Measurements from ENCODE around the gene HS6ST3.

The HS6ST3 gene

DNA sequence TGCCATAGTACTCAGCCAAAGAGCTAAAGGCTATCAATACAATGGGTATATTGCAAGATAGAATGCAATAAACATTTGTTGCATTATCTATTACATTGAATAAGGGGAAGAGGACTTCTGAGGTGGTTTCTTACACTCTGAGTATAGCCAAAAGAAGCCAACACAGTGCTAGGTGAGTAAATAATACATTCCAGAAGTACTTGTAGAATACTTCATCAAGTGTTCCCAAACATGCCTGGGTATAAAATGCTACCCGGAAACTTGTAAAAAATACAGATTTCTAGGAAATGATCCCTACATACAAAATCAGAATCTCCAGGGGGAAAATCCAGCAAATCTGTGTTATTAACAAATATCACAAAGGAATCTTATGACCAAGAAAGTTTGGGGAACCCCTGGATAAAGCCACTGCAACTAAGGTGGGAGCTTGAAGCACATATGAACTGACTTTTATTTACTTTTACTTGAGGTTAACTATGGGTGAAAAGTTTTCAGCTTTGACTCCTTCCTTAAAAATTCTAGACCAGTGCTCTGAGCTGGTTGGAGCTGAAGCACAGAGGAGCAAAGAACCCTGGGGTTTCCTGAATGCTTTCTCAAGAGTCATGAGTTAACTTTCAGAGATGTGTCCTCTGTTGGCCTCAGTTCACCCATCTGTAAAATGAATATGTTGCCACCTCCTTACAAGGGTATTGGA lies 768.4 kb downstream of the HS6ST3 start:
- Histone ChIP-seq H3K27me3 (ENCODE audit: insufficient read depth, low read depth, severe bottlenecking) (peaks cover 98% of the 10 kb centered on the region), H3K27ac (no peak overlapping the region), H3K4me3 (ENCODE audit: low read depth, low read length) (no peak overlapping the region), H3K9me3 (ENCODE audit: severe bottlenecking) (peaks cover 3% of the 10 kb centered on the region), H3K36me3 (no peaks in the 10 kb centered on the region)
- TF ChIP-seq, protein P1, sequence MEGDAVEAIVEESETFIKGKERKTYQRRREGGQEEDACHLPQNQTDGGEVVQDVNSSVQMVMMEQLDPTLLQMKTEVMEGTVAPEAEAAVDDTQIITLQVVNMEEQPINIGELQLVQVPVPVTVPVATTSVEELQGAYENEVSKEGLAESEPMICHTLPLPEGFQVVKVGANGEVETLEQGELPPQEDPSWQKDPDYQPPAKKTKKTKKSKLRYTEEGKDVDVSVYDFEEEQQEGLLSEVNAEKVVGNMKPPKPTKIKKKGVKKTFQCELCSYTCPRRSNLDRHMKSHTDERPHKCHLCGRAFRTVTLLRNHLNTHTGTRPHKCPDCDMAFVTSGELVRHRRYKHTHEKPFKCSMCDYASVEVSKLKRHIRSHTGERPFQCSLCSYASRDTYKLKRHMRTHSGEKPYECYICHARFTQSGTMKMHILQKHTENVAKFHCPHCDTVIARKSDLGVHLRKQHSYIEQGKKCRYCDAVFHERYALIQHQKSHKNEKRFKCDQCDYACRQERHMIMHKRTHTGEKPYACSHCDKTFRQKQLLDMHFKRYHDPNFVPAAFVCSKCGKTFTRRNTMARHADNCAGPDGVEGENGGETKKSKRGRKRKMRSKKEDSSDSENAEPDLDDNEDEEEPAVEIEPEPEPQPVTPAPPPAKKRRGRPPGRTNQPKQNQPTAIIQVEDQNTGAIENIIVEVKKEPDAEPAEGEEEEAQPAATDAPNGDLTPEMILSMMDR (IDR thresholded peaks at IDR 0.05; ENCODE audit: low read depth, low read length), result no peak
- DNase-seq, result no peak

DNA sequence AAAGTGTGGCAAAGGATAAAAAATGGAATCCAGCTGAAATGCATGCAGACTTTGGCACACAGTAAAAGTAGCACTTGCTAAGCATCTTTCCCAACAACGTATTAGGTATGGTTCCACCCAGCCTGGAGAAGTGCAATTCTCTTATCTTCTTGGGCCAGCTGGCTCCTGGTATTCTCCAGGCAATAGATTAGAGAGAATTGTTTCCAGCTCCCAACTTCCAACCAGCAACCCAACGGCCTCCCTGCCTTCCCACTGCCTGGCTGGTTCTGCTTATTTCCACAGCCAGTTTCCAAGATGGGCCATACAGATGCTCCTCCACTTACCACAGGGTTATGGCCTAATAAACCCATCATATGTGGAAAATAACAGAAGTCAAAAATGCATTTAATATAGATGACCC lies 771.0 kb downstream of the HS6ST3 start:
- H3K9me3 ChIP-seq (ENCODE audit: severe bottlenecking), result no peaks in the 10 kb centered on the region
- DNase-seq, result no peak
- peaks cover 84% of the 10 kb centered on the region for H3K27me3 ChIP-seq (ENCODE audit: insufficient read depth, low read depth, severe bottlenecking)
- no peak overlapping the region for H3K27ac ChIP-seq
- TF ChIP-seq, protein P1 (IDR thresholded peaks at IDR 0.05; ENCODE audit: low read depth, low read length), result no peak
- H3K4me3 ChIP-seq (ENCODE audit: low read depth, low read length), result no peak overlapping the region
- H3K36me3 ChIP-seq, result no peaks in the 10 kb centered on the region

DNA sequence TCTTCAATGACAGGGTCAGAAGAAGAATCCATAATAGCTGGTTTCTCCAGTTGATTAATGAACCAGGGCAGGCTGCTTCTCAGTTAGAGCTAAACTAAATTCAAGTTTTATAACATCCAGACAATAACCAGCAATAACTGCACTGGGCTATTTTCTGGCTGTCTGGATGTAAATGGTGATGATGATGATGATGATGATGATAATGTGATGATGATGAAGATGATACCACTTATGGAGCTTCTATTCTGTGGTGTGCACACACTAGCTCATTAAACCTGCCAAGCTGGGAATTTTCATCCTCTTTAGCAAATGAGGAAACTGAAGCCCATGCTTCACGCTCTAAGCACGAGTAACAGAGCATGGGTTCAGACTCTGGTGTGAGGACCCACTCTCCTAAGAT lies 772.2 kb downstream of the HS6ST3 start:
- Histone ChIP-seq H3K27me3 (ENCODE audit: insufficient read depth, low read depth, severe bottlenecking) (peaks cover 83% of the 10 kb centered on the region), H3K27ac (no peak overlapping the region), H3K4me3 (ENCODE audit: low read depth, low read length) (no peak overlapping the region), H3K9me3 (ENCODE audit: severe bottlenecking) (no peaks in the 10 kb centered on the region), H3K36me3 (no peaks in the 10 kb centered on the region)
- no peak for DNase-seq
- TF ChIP-seq, protein P1 (IDR thresholded peaks at IDR 0.05; ENCODE audit: low read depth, low read length), result no peak

DNA sequence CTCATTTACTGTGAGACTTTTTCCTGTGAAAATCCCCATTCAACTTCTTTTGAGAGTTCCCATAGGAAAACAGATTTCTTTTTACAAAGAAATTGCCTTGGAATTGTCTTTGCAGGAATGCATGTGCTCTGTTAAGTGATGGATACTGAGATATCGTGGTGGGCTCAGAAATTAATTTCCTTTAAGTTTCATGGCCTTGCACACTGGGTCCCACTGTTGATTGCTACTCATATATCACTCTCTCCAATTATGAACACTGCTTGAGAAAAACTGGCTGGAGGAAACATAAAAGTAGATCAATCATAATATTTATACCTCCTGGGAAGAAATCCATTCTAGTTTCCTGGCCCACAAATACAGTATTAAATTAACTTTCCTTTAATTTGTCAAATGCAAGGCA lies 773.1 kb downstream of the HS6ST3 start:
- H3K27ac ChIP-seq, result no peak overlapping the region
- peaks cover 83% of the 10 kb centered on the region for H3K27me3 ChIP-seq (ENCODE audit: insufficient read depth, low read depth, severe bottlenecking)
- H3K36me3 ChIP-seq, result no peaks in the 10 kb centered on the region
- H3K9me3 ChIP-seq (ENCODE audit: severe bottlenecking), result no peaks in the 10 kb centered on the region
- no peak overlapping the region for H3K4me3 ChIP-seq (ENCODE audit: low read depth, low read length)
- TF ChIP-seq, protein P1 (IDR thresholded peaks at IDR 0.05; ENCODE audit: low read depth, low read length), result no peak
- DNase-seq, result no peak

DNA sequence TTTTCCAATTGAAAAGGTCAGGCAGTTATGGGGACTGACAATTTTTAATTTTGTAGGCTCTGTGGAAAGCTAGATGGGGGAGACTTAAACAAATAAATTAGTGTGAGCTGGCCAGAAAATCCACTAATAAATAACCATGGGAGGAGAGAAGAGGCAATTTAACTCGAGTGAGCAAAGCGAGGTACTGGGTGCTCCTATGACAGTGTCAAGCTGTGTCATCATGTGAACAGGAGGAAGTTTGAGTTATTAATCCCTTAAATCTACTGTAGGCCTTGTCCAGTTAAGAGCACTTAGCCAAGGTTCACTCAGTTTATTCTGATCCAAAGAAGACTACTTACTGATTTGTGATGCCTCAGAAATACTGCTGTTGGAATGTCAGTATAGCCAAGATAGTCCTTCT lies 781.6 kb downstream of the HS6ST3 start:
- DNase-seq, result no peak
- Histone ChIP-seq H3K4me3 (ENCODE audit: low read depth, low read length) (no peak overlapping the region), H3K9me3 (ENCODE audit: severe bottlenecking) (no peaks in the 10 kb centered on the region), H3K27ac (no peak overlapping the region), H3K27me3 (ENCODE audit: insufficient read depth, low read depth, severe bottlenecking) (peaks cover 71% of the 10 kb centered on the region), H3K36me3 (no peaks in the 10 kb centered on the region)
- TF ChIP-seq, protein P1 (IDR thresholded peaks at IDR 0.05; ENCODE audit: low read depth, low read length), result no peak

DNA sequence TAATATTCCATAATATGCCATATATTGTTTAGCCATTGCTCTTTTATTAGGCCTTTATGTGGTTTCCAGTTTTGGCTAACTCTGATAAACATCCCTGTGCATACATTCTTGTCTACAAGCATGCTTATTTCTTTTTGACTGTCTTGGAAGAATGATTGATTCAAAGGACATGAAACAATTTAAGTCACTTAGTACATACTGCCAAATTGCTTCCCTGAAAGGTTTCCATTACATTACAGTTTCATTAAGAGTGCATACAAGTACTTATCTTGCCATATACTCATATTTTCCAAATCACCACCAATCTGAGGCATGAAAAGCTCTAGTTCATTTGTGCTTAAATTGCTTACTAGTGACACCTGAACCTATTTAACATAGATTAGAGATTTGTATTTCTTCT lies 790.5 kb downstream of the HS6ST3 start:
- no peak overlapping the region for H3K4me3 ChIP-seq (ENCODE audit: low read depth, low read length)
- H3K36me3 ChIP-seq, result no peaks in the 10 kb centered on the region
- TF ChIP-seq, protein P1 (IDR thresholded peaks at IDR 0.05; ENCODE audit: low read depth, low read length), result no peak

More for the DNA sequence above, 790.5 kb downstream of the HS6ST3 start:
- peaks cover 93% of the 10 kb centered on the region for H3K27me3 ChIP-seq (ENCODE audit: insufficient read depth, low read depth, severe bottlenecking)
- DNase-seq, result no peak
- no peaks in the 10 kb centered on the region for H3K9me3 ChIP-seq (ENCODE audit: severe bottlenecking)
- no peak overlapping the region for H3K27ac ChIP-seq

Data from WERI-Rb-1 (cell line).